ENCODE results near the gene RALGPS1. TPM values are rescaled to one million over a fixed set of nuclear protein-coding genes. Genes with fewer than 3 reads are reported as not detected.

The RALGPS1 gene
- total RNA-seq, 1 experiment from 2014 or later, result 18.6 TPM

DNA sequence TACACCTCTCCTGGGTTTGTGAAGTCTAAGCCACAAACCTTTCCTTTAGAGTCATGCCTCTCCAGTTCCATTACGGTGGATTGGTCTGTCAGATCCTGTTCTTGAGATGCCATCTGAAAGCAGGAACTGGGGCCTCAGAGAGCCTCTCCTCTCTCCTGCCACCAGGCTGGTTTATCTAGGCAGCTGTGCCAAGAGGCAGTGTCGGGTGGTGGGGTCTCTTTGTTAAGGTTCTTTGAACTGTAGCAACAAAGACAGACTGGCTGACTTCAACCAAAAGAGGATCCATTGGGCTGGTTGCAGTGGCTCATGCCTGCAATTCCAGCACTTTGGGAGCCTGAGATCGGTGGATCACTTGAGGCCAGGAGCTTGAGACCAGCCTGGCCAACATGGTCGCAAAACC lies 273.8 kb downstream of the RALGPS1 start:
- H3K9me3 Mint-ChIP-seq, result no peaks in the 10 kb centered on the region

More for the DNA sequence above, 273.8 kb downstream of the RALGPS1 start:
- Histone ChIP-seq H2BK120ac (ENCODE audit: low read depth, low read length, poor library complexity, severe bottlenecking) (no peak overlapping the region), H3K79me2 (ENCODE audit: insufficient read depth, low read length) (no peaks in the 10 kb centered on the region), H3K4me2 (ENCODE audit: insufficient read depth, insufficient read length, low read length) (no peak overlapping the region), H3K9ac (ENCODE audit: extremely low read depth, insufficient read length, low read length) (no peak overlapping the region), H3K27me3 (ENCODE audit: insufficient read depth, low read length) (no peaks in the 10 kb centered on the region), H2AK5ac (ENCODE audit: insufficient read length, low read length) (no peak overlapping the region), H4K8ac (replicated peaks; ENCODE audit: insufficient read length, low read depth, low read length) (no peak overlapping the region), H4K91ac (ENCODE audit: insufficient read length, low read depth, low read length) (no peak overlapping the region), H3K18ac (ENCODE audit: insufficient read length, low read depth, low read length) (no peak overlapping the region), H2AFZ (ENCODE audit: low read length) (no peak overlapping the region), H4K20me1 (ENCODE audit: control insufficient read depth, insufficient read depth, insufficient read length) (no peaks in the 10 kb centered on the region), H3K4me1 (ENCODE audit: insufficient read depth, low read length) (no peaks in the 10 kb centered on the region), H2BK5ac (ENCODE audit: insufficient read length, low read length) (no peak overlapping the region), H3K4ac (ENCODE audit: low read depth, low read length) (no peak overlapping the region), H2BK12ac (ENCODE audit: insufficient read length, low read depth, low read length) (no peak overlapping the region), H2BK20ac (ENCODE audit: low read depth, low read length, poor library complexity, severe bottlenecking) (no peak overlapping the region), H3K56ac (ENCODE audit: insufficient read length, low read depth, low read length) (no peak overlapping the region), H2BK15ac (ENCODE audit: low read depth, low read length) (no peak overlapping the region), H3K23ac (ENCODE audit: insufficient read length, low read depth, low read length) (no peak overlapping the region), H4K5ac (ENCODE audit: insufficient read length, low read depth, low read length) (no peak overlapping the region), H3K9me3 (ENCODE audit: control insufficient read depth, low read depth, low read length) (no peaks in the 10 kb centered on the region), H3K23me2 (ENCODE audit: insufficient read length, low read depth, low read length, poor library complexity, severe bottlenecking) (no peaks in the 10 kb centered on the region), H3T11ph (ENCODE audit: low read length) (no peak overlapping the region), H3K27ac (ENCODE audit: insufficient read length, low read depth, low read length) (no peak overlapping the region), H3K14ac (ENCODE audit: insufficient read depth, low read length) (no peak overlapping the region), H3K79me1 (ENCODE audit: insufficient read depth, low read depth, low read length, poor library complexity, severe bottlenecking) (no peaks in the 10 kb centered on the region)
- Mint-ChIP-seq H3K27ac (no peak overlapping the region), H3K4me3 (no peak overlapping the region), H3K4me1 (peaks cover 3 to 15% of the 10 kb centered on the region in 2 experiments), H3K36me3 (ENCODE audit: insufficient read depth in 1 of 3, low read depth in 3 of 3) (peaks cover 0 to 9% (median 0%) of the 10 kb centered on the region in 3 experiments; a peak in 2 of 7 replicates), H3K27me3 (ENCODE audit: low read depth) (no peaks in the 10 kb centered on the region)
- no peak for TF ChIP-seq CTCF (conservative IDR thresholded peaks at IDR 0.05)
- DNase-seq, result no peak
- WGBS (ENCODE audit: extremely low coverage, insufficient read length, low lambda C conversion rate), result no CpG with 5 or more reads among the region's 4 CpGs

Data from H9 (cell line).